GM12865 (cell line): Measurements from ENCODE around the gene NPR3.

ENCODE experiments used
- DNase-seq: peaks from one replicate; pipeline ENCODE4 v3.0.0; 2010; ENCODE audit warnings: low read depth
- H3K4me3 ChIP-seq: 2 replicates; pipeline ENCODE4 v1.5.1; 2011; ENCODE audit warnings: mild to moderate bottlenecking, low read depth, low read length, control low read depth
- CTCF ChIP-seq: IDR thresholded peaks from 2 replicates; pipeline ENCODE4 v1.5.1; 2011; ENCODE audit warnings: low read length, control low read depth, low read depth, inconsistent platforms; ENCODE audit not compliant: insufficient read depth; ENCODE audit errors: missing control alignments

Gene NPR3

GRCh38 chr5:32814141-32814540 is 103.0 kb downstream of the NPR3 start:
- no peak for TF ChIP-seq CTCF
- no peak for DNase-seq
- no peak overlapping the region for H3K4me3 ChIP-seq

GRCh38 chr5:32814620-32815019 is 103.5 kb downstream of the NPR3 start:
- no peak overlapping the region for H3K4me3 ChIP-seq
- TF ChIP-seq CTCF: no peak
- DNase-seq: no peak

- no peak overlapping the region for H3K4me3 ChIP-seq
- DNase-seq: no peak
- TF ChIP-seq CTCF: no peak
Observed at GRCh38 chr5:32827981-32828380, 116.9 kb downstream of the NPR3 start.

GRCh38 chr5:32828492-32828891 is 117.4 kb downstream of the NPR3 start:
- DNase-seq: no peak
- no peak overlapping the region for H3K4me3 ChIP-seq
- TF ChIP-seq CTCF: no peak

- H3K4me3 ChIP-seq: no peak overlapping the region
- DNase-seq: no peak
- TF ChIP-seq CTCF: no peak
Observed at GRCh38 chr5:32831624-32832023, 120.5 kb downstream of the NPR3 start.

- no peak overlapping the region for H3K4me3 ChIP-seq
- no peak for TF ChIP-seq CTCF
- DNase-seq: no peak
Observed at GRCh38 chr5:32833127-32833526, 122.0 kb downstream of the NPR3 start.

- no peak for TF ChIP-seq CTCF
Observed at GRCh38 chr5:32833663-32834062, 122.5 kb downstream of the NPR3 start.

More at GRCh38 chr5:32833663-32834062, 122.5 kb downstream of the NPR3 start:
- DNase-seq: no peak
- no peak overlapping the region for H3K4me3 ChIP-seq
